SKM-1 (cell line): ENCODE results near the gene RIBC2.
"Not testable (repeated sequence)": the region's sequence is repeated elsewhere in the genome, so short reads cannot be mapped to it uniquely, and the experiment has no call there.

Experiments
- DNase-seq: peaks from one replicate; lab custom pipeline; 2025; ENCODE audit not compliant: unreplicated experiment; lab: John Stamatoyannopoulos, UW

Gene RIBC2

DNA sequence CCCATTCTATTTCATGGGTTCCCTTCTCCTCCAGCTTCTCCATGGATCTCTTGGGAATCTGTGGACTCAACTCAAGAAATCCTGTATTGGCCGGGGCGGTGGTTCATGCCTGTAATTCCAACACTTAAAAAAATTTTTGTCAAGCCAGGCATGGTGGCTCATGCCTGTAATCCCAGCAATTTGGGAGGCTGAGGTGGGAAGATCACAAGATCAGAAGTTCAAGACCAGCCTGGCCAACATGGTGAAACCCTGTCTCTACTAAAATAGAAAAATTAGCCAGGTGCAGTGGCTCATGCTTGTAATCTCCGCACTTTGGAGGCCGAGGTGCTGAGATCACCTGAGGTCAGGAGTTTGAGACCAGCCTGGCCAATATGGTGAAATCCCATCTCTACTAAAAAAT lies 34.1 kb downstream of the RIBC2 start:
- DNase-seq, result not testable (repeated sequence)

DNA sequence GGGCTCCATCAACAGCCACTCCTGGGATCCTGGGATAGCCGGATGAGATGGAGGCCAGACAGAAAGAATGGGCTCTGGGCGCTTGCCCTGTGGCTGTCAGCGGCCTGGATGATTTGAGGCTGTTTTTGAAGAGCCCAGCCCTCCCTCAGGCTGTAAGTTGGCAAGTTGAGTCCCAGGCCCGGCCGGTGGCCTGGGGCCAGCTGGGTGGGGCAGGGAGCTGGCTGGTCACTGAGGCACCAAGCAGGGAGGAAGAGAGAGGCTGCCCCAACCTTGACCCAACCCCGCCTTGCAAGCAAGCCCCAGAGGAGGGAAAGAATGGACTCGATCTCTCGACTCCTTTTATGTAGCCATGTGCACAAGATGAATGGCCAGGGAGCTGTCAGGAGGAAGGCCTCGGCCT lies 34.9 kb downstream of the RIBC2 start:
- DNase-seq, result no peak

DNA sequence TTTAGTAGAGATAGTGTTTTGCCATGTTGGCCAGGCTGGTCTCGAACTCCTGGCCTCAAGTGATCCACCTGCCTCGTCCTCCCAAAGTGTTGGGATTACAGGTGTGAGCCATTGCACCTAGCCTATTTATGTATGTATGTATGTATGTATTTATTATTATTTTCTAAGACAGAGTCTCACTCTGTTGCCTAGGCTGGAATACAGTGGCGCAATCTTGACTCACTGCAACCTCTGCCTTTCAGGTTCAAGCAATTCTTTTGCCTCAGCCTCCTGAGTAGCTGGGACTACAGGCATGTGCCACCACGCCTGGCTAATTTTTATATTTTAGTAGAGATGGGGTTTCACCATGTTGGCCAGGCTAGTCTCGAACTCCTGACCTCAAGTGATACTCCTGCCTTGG lies 35.9 kb downstream of the RIBC2 start:
- not testable (repeated sequence) for DNase-seq

DNA sequence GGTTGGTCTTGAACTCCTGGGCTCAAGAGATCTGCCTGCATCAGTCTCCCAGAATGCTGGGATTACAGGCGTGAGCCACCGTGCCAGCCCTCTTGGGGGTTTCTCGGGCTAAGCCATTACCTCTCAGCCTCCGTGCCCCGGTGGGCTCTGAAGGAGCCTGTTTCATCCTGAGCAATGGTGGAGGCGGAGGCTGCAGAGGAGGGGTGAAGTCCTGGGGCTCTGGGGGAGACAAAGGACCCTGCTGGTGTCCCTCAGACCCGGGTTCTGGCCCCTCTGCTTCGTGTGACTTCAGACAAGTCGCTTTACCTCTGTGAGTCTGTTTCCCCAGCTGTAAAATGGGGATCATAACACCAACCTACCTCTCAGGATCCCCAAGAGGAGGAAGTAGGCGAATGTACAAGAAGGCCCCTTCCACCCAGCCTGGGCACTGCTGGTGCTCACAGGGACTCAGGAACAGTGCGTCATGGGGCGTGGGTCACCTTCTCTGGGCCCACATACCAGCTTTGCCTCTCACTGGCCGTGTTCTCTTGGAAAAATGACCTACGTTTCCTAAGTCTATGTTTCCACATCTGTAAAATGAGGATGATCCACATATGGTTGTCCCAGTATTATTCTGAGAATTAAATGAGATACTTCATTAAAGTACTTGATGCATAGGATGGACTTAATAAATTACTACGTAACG lies 36.8 kb downstream of the RIBC2 start:
- DNase-seq, result no peak

DNA sequence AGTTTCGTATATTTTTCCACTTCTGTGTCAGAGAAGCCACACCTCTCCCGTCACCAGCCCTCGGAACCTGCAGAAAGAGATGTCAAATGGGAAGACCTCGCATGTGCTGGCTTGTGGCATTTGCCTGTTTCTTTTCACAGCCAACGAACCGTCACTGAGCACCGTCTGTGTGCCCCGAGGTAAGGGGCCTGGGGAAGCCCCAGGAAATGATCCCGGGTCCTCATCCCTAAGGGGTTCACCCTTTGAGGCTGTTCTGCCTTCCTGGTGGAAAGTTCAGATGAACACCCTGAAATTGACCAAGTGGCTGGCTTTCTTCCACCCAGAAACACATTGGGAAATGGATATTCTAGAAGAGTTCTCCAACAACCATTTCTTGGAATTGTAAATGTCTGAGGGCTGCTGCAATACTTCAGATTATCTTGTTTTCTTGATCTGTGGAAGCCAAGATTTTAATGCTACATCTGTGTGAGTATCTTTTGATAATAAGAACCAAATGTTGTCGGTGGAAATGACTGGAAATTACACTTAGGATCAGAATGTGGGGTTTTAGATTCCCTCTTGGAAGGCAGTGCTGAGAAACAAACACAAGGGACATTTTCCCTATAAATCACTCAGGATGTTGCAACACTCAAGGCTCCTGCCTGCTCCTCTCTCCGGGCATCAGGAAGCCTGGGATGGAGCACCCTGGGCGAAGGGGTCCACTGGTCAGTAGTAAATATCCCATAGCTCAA lies 37.6 kb downstream of the RIBC2 start:
- no peak for DNase-seq

DNA sequence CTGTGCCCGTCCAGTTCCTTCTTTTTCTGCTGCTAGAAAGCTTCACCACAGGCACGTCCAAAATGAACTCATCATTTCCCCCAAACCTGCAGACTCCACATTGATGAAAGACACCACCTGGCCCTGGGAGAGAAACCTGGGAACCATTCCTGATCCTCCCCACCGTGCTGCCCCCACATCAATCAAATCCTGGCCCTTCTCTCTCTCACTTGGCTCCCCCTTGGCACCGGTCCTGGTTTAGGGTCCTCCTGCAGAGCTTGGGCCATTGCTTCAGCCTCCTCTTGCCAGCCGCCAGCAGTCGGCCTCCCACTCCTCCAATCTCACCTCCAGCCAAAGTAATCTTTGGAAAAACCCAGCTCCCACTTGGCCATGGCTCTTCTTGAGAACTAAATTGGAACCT lies 38.5 kb downstream of the RIBC2 start:
- no peak for DNase-seq

DNA sequence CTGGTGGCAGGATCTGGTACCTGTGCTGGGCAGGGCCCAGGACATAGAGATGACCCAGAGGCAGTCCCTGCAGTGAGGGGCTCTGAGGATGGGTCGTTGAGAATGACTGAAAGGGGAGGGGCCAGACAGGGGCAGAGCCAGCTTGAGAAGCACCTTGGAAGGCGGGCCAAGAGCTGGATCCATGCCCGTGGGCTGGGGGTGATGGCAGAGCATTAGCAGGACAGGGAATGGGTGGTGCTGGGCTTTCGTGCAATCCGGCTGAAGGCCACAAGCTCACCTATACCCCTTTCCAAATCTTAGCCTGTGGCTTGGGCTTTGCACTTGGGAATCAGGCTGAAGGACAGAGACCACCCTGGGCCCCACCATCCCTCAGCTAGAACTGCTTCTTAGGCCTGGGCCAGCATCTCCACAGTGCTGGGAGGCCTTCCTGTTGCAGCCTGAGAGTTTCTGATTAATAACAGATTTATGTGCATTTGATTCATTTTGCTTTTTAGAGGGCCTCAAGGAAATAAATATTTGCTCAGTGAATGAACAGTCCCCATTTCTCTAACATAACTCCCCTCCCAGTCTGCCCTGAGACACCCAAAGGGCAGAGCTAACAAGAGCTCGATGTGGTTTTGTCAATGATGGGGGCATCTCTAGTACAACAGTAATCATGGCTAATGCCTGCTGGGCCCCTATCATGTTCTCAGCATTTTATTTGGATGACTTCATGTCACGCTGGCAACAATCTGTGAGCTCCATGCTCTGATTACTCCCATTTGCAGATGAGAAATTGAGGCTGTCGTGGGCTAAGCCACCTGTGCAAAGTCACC lies 39.3 kb downstream of the RIBC2 start:
- no peak for DNase-seq

DNA sequence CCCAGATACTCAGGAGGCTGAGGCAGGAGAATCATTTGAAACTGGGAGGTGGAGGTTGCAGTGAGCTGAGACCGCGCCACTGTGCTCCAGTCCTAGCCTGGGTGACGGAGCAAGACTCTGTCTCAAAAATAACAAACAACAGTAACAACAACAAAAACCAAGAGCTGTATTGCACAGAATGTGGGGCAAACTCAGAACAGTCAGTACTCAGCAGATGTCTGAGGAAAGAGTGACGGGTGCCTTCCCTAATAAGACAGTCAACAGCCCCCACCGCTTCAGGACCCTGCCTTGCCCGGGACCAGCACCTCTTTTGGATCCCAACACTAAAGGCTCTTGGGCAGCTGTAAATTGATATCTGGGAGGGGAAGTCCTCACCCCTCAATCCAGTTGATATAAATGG lies 40.3 kb downstream of the RIBC2 start:
- DNase-seq, result no peak

DNA sequence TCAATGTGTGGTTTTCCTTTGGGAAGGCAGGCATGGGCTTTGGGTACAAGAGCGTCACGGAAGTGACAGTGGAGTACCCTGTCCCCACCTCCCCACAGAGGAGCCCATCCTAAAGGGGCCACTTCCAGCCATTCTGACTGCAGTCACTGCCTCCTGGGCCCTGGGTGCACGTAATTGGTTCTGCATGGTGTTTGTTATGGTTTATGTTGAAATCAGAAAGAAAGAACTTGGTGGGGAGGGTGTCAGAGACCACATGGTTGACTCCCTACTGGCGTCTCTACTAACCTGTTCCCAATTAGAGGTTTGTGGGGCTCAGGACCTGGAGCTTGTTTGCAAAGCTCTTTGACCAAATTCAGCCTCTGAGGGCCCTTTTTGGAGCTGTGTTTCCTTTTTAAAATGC lies 40.8 kb downstream of the RIBC2 start:
- DNase-seq, result no peak

DNA sequence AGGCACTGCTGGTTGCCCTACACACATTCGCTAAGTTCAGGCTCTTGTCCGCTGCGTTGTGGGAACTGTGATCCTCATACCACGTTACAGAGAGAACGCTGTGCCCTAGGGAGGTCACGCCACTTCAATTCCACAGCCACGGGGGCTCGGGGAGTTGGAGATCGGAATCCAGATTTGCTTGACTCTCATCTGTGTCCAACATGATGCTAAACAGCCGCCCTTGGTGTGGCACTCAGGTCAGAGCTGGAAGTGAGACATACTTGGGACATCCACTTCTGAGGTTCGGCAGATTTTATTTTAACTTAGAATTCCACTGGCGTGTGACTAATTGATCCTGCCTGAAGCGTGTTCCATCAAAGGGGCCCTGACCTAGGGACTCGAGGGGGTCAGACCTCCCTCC lies 41.7 kb downstream of the RIBC2 start:
- no peak for DNase-seq

DNA sequence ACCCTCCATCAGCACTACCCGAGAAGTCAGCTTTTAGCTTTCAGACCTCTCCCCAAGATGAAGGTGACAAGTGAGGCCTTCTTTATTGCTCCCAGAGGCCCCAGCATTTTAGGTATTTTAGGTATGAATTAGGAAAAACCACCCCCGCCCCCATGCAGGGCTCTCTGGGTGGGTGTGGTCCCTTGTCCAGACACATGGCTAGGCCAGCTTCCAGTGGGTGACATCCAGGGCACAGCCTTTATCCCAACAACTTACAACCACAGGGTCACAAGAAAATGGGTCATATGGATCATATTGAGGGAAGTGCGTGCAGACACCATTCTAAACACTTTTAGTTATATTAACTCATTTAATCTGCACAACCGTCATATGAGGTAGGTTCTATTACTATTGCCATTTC lies 42.1 kb downstream of the RIBC2 start:
- DNase-seq, result no peak

DNA sequence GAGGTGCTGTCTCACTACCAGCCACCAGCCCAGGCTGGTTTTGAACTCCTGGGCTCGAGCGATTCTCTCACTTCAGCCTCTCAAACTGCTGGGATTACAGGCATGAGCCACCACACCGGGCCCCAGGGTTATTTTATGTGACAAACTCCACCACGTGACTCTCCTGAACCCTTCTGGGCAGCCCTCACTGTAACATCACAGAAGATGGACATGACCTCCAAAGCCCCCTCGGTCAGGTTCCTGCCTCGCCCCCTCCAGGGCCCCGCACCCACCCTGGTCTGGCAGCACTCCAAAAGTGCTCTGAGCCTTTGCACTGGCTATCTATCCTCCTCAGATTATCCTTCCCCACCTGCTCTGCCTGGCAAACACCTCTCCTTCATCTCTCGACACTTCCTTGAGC lies 43.3 kb downstream of the RIBC2 start:
- no peak for DNase-seq

DNA sequence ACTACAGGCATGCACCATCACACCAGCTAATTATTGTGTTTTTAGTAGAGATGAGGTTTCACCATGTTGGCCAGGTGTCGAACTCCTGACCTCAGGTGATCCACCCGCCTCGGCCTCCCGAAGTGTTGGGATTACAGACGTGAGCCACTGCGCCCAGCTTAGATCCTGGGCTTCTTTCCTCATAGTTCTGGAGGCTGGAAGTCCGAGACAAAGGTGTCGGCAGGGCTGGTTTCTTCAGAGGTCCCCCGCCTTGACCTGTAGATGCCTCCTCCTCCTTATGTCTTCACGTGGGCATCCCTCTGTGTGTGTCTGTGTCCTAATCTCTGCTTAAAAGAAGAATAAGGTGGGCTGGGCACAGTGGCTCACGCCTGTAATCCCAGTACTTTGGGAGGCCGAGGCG lies 45.0 kb downstream of the RIBC2 start:
- no peak for DNase-seq

DNA sequence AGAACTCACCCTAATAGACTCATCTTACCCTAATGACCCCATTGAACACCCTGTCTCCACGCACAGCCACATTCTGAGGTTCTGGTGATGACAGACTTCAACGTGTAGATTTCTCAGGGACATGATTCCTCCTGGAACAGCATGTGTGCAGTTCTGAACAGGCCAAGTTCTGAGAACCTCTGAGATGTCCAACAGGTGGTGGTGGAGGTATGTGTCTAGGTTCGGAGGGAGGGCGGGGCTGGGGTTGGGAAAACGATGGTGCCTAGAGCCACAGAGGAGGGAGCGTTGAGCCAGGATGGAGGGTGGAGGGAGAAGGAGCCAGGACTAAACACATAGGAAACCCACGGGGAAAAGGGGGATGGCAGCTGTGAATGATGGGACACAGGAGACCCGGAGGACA lies 45.7 kb downstream of the RIBC2 start:
- DNase-seq, result no peak

DNA sequence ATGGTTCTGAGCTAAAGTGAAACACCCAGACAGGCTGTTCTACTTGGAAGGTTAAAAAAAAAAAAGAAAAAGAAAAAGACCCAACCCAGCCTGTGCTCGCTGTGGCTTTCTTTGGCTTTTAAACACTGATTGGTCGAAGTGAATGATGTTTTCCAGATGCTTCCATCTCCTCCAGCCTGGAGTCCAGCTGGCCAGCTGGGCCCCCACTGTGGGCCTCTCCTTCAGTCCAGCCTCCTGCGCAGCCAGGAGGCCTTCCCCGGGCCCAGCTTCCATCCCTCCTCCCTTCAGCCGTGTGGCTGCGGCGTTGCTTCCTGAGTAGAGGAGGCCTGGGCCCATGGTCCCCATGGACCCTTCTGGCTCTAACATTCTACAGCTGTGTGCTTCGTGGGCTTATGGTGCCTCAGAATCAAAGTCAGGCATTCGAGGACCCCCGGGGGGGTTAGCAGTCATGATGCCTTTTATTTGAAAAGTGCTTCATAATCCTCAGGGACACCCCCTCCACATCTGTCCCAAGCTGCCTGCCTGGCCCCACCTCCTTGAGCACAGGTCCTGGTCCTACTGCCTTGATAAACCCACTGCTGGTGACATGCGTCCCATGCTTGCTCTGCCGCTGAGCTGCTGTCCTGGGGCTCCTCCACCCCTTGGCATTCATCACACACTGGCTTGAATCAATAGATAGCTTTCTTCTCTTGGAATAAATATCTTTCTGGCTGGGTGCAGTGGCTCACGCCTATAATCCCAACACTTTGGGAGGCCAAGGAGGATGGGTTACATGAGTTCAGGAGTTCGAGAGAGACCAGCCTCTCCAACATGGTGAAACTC lies 47.0 kb downstream of the RIBC2 start:
- no peak for DNase-seq

DNA sequence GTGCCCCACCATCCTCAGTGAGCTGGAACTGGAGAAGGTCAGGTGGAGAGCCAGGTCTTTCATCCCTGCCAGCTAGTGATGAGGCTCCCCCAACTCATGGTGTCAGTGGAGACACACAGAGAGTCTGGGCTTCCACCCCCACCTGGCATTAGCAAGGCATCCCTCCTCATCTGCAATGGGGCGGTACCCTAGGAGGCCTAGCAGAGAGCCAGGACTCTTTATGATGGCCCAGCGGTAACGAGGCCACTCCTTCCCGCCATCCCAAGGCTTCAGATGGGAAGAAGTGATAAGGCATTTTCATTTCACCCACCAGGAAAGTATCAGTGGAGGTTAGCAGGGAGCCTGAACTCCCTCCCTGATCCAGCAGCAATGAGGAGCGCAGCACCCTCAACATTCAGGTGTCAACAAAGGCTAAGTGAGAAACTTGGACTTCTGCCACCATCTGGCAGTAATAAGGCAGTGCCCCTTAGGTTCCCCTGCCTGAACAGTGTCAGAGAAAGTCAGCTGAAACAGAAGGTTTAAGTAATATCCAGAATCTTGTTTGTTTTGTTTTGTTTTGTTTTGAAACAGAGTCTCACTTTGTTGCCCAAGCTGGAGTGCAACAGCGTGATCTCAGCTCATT lies 48.7 kb downstream of the RIBC2 start:
- DNase-seq, result no peak

DNA sequence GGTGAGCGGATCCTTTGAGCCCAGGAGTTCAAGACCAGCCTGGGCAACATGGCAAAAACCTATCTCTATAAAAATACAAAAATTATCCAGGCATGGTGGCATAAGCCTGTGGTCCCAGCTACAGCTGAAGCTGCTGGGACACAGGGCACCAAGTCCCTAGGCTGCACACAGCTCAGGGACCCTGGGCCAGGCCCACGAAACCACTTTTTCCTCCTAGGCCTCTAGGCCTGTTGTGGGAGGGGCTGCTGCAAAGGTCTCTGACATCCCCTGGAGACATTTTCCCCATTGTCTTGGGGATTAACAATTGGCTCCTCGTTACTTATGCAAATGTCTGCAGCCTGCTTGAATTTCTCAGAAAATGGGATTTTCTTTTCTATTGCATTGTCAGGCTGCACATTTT lies 50.2 kb downstream of the RIBC2 start:
- not testable (repeated sequence) for DNase-seq

DNA sequence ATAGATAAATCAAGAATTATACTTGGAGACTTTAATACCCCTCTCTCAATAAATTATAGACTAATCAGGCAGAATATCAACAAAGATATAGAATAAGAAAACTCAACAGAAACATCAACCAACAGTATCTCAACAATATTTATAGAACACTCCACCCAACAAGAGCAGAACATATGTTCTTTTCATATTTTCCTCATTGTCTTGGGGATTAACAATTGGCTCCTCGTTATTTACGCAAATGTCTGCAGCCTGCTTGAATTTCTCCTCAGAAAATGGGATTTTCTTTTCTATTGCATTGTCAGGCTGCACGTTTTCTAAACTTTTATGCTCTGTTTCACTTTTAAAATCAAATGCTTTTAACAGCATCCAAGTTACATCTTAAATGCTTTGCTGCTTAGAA lies 52.1 kb downstream of the RIBC2 start:
- DNase-seq, result no peak

DNA sequence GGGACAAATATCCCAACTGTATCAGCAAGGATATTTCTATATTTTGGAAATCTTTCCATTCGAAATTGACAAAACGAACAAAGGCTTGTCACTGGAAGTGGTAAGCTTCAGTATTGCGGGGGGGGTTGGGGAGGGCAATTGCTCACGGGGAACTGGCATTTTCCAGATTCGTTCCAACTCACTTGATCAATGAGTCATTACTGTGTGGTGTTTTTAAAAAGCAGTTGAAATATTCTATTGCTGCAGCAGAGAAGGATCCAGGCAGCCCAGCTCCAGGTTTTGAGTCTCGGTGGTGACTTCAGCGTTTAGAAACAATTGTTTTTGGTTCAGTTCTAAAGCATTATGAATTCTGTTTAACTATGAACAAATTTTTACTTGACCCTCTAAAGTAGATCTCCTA lies 55.4 kb downstream of the RIBC2 start:
- DNase-seq, result no peak

DNA sequence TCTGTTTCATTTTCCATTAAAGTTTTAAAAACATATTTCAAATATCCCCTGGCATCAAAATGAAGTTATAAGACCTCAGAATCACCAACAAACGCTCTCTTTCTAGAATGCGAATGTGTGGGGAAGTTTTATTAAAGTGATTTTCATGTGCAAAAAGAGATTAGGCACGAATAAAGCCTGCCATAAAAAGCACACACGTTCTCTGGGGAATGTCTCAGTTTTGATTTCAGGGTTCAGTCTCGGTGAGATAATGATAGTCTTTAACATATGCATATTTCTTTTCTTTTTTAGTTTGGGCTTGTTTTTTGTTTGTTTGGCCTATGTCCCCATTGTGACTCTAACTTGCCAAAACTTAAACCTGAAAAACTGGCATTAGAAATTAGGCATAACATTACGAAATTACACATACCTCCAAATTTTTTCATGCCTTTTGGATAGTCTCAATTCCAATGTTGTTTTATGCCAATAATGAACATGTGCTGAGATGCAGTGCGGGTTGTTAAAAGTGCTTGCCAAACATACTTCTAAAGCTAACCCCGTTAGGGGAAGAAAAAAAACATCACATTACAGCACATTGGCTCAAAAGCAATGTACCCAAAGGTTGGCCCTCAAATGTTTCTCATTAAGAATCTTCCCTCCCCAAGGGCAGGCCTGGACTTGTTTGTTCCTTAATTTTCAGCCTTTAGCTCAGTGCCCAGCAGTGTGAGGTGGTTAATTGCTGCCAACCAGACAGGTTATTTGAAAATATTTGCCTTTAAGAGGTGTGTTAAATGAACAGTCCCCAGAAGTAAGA lies 56.0 kb downstream of the RIBC2 start:
- DNase-seq, result peak; percentile 52
